ENCODE data around the gene EHMT1.

EHMT1 gene

DNA sequence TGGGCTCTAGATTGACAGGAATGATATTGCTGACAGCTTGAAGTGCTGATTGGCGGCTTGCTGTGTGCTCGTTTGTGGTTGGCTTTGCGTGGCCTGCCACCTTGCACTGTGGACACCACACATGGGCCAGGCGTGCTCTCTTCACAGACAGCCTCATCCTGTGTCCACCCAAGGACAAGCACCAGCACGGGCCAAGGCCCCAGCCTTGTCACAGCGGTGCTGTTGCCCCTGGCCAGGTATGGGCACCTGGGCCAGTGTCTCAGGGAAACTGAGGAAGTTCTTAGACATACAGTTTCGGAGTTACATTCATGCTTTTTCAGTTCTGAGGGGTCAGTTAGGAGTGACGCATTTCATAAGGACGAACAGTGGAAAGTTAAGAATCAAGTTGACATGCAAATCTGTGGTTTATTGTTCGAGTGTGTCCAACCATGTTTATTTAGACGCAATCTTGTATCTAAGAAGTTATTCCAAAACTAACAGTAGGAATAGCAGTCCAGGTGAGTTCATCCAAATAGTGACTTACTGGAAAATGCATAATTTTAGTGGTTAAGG, 125.9 kb downstream of the EHMT1 start:
- FAIRE-seq: no peak

DNA sequence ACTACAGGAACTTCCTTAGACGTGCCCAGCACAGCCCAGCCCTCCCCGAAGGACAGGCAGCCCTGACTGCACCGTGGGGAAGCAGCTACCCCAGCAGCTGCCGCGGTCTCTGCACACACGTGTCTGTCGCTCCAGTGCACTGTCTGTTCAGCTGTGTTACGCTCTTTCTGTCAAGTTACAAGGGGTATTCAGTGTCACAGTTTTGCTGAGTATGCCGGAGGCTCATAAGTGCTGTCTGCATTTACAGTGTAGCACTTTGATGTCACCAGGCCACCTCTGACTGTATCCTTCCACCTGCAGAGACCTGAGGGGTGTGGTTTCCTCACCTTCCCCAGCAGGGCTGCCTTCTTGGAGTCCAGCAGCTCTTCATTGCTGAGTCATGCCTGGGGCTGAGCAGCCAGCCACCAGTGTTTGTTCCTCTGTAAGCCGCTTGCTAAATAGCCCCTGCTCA, 126.8 kb downstream of the EHMT1 start:
- FAIRE-seq: no peak

DNA sequence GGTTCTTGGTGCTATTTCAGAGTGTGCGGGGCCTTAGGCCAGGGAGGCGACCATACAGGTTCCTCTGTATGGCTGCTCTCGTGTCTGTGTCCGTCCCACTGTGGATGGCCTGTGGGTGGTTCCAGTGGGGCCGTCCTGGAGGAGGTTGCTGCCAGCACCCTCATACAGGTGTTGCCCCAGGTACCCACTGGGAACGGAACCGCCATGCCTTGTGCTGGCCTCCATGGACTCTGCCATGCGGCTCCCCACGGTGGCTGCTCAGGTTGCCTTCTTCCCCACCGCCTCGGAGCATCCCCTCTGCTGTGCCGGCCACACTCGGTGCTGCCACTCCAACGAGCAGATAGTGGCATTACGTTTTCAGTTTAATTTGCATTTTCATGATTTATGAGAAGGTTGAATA, 129.5 kb downstream of the EHMT1 start:
- FAIRE-seq: no peak

DNA sequence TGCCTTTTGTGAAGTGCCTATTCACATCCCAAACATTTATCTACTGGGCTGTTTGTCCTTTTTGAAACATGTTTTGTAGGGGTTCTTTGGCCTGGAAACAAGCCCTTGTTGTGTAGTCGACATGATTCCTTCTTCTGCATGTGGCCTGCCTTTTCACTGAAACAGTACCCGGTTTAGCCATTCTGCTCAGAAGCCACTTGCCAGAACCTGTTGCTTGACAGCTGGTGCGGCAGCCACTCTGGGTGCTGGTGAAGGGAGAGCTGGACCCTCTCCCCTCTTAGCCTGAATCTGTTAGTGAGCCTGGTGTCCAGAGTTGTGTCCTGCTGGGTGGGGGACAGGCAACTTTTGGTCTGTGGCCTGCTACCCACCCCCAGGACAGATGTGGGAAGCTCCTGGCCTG, 129.9 kb downstream of the EHMT1 start:
- no peak for FAIRE-seq

DNA sequence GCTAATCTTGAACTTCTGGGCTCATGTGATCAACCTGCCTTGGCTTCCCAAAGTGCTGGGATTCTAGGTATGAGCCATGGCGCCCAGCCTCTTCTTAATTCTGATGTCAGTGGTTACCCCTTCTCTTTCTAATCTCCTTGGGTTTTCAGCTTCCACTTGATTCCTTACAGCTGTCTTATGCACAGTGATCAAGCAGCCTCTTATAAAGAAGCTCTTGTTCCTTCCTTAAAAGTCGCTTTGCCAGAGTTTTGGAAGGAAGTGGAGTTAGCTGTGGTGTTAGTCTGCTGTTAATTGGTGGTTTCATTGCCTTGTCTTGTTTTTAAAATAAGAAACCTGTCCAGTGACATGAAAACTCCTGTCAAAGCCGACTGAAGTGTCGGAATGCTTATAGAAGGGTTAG, 130.7 kb downstream of the EHMT1 start:
- no peak for FAIRE-seq

DNA sequence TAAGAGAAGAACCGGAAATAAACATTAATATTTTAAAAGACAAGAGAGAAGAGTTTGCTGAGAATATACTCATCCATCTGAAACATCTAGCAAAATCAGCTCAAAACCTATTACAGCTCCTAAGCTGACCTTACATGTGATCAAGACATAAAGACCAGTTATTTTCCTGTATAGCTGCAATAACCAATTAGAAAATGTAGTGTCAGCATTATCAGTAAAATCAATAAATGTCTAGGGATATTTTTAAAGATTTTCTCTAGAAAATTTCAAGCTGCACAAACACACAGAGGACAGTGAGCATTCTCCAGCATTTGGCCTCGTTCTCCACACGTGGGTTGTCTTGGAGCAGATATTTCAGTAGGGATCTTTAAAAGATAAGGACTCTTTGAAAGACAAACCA, 131.2 kb downstream of the EHMT1 start:
- FAIRE-seq: no peak

DNA sequence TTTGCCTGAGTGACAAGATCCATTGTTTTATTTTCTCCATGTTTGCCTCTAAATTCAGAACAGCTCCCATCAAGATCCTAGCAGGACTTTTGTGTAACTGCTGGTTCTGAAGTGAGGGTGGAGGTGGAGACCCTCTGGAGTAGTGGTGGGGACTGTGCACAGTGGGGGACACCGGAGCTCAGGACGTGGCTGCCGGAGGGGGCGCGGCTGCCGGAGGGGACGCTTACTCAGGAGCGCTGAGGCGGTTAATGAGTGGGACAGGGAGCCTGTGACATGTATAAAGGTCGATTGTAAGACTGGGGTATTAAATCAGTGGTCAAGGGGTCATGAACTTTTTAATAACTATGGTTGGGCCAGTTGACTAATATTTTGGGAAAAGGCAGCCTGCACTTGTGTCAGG, 131.8 kb downstream of the EHMT1 start:
- FAIRE-seq: no peak

DNA sequence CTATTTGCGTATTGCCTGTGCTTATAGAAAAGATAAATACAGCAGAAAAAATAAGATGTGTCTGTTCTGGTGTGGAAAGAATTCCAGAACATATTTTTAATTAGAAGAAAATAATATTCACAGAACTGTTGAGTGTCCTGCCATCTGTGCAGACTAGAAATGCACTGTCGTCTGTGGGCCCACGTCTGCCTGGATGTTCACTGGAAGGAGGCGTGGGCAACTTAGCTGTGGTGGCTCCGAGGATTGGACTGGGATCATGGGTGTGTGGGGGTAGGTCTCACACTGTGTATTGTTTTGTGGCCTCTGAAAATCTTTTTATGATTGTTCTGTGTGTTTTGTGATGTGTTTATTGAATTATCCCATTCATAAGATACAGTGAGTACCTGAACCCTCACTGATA, 132.8 kb downstream of the EHMT1 start:
- no peak for FAIRE-seq

DNA sequence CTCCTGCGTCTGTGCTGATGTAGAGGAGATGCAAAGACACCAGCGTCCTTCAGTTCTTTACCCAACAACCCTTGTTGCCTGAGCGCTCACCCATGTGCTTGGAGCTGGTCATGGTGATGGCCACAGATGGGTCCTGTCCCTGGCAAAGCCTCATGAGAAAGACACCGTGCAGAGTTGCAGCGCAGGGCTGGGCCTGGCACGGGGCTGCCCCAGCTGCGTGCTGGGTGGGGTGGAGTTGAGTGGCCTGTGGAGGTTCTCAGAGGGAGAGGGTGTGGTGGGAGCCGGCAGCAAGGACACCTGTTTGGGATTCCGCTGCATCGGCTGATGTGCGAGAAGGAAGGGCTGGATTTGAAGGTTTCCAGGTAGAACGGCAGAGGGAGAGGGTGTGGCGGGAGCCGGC, 133.6 kb downstream of the EHMT1 start:
- no peak for FAIRE-seq

DNA sequence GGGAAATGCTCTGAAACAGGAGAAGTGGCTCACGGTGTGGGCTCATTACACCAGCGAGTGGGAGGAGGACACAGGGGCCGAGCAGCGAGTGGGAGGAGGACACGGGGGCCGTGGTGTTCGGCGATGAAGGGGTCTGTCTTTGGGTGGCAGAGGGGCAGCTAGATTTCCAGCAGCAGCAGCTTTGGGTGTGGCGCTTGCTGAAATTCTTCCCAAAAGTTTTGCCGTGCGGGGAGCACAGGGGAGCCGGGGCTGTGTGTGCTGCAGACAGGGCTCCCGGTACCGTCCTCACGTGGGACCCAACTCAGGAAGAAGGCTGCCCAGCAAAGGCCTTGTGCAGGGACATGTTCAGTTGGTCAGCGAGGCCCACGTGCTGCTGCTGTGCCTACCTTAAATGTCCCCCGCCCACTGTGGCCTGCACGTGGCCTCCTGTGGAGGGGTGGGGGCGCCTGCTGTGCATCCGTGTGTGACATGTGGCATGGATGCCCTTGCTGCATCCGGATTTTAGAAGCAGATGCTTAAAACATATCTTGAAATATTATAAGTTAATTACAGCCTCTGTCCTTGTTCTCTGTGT, 134.5 kb downstream of the EHMT1 start:
- no peak for FAIRE-seq

DNA sequence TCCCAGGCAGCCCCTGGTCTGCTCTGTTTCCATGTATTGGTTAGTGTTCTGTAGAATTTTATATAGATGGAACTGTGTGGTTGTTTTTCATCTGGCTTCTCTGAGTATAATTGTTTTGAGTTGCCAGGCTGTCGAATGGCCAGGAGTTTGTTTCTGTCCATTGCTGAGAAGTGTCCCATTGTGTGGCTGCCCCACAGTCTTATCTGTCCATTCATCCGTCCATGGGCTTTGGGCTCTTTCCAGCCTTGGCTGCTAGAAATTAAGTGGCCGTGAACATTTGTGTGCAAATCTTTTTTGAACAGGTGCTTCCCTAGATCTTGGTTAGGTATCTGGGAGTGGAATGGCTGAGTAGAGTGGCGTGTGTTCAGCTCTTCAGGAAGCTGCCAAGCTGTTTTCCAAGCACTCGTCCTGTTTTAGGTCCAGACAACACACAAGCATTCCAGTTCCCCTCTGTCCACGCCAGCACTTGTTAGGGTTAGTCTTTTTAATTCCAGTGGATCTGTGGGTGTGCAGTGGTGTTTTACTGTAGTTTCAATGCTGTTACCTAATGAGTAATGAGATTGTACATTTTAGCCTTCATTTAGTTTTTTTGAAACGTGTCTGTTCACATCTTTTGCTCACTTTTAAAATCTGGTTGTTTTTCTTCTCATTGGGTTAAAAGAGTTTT, 136.6 kb downstream of the EHMT1 start:
- no peak for FAIRE-seq

DNA sequence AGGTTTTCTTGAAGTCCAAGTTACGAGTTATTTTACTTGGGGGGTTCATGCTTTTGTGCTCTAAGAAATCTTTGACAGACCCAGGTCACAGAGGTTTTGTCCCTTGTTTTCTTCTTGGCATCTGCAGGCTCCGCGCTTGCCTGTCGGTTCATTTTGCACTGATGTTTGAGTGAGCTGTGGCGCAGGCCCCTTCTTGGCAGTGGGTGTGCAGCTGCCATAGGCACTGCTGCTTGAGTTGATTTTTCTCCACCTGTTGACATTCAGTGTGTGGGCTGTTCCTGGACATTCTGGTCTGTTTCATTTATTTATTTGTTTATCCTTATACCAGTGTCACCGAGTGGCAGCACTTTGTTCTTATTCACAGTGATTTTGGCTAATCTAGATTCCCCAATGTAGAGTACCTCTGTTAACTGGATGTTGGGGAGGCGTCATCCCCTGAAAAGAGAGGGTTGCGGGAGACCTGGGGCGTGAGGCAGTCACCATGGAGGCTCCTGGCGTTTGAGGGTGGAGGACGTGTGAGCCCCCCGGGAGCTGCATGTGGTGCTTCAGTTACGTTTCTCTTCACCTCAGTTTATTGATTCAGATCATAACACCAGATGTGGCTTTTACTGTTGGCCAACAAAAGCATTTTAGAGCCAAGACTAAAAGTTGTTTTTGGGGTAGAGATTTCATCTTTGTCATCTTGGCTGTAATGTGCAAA, 137.4 kb downstream of the EHMT1 start:
- no peak for FAIRE-seq

DNA sequence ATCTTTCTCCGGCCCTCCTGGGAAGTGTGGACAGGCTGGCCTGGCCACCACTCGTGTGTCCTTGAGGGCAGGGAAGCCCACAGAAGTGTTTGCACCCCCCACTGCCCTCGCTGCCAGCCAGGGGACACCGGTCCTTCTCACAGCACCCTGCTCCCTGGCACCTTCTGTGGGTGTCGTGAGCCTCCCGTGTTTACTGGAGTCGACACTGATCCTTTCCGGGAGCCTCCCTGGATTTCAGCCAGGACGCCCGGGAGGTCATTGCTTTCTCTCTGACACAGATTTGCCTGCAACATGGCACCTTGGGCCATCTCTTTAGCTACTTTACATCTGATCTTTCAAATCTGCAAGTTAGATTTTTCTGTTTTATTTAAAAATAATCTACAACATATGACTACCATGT, 138.3 kb downstream of the EHMT1 start:
- FAIRE-seq: no peak

DNA sequence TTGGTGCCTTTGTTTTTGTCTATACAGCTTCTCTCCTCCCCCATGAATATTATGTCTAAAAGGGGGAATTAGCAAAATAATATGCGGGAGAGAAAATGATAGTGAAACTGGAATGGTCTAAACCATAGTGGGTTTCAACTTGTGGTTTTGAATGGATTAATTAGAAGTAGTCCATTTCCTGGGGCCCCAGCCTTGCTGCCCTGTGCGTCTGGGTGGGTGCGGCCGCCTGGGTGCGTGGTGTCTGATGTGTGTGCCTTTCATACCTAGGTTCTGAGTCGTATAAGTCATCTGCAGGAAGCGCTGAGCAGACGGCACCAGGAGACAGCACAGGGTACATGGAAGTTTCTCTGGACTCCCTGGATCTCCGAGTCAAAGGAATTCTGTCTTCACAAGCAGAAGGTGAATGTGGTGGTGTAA, 138.8 kb downstream of the EHMT1 start:
- FAIRE-seq: no peak

DNA sequence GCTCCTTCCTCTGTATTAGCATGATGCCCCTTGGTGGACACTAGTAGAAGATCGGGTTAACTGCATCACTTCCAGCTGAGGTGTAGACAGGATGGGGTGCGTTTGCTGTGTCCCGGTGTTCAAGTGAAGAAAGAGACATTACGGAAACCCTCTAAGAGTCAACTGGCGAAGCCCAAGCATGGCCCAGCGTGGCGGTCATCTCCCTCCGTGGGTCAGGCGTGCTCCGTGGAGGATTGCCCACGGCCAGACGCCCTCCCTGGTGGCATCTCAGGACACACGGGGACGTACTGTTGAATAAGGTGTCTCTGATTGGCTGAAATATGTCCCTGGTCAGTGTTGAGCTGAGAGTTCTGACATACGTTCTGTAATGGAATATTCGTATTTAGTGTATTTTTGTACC, 139.3 kb downstream of the EHMT1 start:
- FAIRE-seq: no peak

DNA sequence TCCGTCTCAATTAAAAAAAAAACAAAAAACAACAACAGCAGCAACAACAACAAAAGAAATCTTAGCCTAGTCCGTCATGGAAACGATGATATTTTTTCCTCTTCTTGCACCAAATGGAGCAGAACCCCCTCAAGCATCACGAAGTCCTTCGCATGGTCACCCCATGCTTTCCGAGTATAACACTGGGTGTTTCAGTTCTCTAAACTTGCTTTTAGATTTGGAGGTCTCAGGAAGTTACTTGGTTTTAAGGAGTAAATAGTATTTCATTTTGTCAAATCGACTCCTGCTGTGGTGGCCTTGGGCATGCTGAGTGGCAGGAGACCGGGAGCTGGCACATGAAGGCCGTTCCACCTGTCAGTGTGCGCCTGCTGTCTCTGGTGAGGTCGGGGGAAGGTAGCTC, 140.3 kb downstream of the EHMT1 start:
- no peak for FAIRE-seq

DNA sequence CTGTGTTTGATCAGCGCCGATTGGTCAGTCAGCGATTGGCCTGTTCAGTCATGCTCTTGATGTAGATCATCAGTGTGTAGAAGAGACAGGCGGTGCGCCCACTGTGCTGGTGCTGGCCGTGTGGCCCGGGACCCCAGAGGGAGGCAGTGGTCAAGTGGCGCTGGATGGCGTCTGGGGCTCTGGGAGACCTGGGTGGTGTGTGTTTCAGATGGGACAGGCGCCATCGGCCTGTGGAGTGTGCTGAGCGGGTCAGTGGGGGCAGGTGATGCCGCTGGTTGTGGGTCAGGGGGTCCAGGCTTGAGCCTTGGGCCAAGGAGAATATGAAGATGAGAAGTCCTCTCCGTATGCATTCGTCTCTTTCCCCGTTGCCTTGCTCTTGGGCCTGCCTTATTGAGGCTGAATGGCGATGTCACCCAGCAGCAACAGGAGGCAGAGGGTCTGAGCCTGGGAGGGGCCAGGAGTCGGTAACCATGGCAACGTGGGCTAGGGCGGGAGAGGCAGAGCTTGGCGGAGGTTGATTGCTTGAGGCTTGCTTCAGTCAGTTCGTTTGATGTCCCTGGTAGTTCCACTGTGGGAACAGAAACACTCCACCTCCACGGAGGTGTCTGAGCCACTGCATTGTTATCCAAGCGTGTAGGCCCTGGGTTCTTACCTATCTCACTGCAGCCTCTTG, 141.0 kb downstream of the EHMT1 start:
- FAIRE-seq: no peak

DNA sequence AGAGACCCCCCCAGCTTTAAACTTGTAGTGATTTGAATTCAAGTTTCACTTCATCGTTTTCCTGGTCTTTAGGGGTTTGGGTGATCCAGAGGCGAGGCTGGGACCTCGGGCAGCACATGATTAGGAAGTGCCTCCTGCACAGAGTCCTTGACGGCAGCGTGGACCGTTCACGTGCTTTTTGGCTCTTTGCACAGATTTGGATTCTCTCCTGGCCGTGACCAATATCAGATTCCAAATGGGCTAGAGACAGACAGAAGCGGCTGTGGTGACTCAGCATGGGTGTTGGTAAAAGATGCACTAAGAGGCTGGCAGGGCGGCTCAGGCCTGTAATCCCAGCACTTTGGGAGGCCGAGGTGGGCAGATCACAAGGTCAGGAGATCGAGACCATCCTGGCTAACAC, 141.6 kb downstream of the EHMT1 start:
- FAIRE-seq: no peak

DNA sequence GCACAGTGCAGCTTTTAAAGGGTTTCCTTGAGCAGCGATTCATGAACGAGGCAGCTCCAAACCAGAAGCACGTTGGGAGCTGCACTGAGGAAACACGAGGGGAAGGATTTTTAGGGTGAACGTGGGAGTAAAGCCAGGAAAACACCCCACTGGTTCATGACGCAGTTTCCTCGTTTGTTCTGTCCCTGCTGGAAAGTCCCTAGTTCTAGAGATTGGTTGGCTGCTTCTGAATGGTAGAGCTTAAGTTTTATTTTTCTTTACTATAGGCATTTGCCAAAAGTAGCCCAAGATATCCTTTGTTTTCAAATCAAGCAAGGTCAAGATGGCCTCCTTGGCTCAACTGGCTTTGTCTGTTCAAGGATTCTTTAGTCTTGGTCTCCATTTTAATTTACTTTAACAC, 142.2 kb downstream of the EHMT1 start:
- FAIRE-seq: no peak

DNA sequence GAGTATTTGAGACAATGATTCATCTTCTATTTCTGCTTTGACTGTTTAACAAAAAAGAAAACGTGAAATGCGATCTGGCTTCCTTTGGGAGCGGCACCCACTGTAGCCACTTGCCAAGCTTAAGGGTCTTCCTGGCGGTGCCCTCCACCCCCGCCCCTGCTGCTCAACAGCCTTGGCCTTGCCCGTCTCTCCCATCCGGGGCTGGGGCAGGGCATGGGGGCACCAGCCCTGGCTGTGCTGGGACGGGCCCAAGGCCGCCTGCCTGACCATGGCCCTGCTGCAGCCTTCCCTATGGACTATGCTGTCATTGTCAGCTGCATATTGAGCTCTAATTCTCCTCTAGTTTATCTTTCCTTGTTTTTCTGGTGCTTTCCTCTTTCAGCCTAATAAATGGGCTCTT, 143.0 kb downstream of the EHMT1 start:
- no peak for FAIRE-seq

DNA sequence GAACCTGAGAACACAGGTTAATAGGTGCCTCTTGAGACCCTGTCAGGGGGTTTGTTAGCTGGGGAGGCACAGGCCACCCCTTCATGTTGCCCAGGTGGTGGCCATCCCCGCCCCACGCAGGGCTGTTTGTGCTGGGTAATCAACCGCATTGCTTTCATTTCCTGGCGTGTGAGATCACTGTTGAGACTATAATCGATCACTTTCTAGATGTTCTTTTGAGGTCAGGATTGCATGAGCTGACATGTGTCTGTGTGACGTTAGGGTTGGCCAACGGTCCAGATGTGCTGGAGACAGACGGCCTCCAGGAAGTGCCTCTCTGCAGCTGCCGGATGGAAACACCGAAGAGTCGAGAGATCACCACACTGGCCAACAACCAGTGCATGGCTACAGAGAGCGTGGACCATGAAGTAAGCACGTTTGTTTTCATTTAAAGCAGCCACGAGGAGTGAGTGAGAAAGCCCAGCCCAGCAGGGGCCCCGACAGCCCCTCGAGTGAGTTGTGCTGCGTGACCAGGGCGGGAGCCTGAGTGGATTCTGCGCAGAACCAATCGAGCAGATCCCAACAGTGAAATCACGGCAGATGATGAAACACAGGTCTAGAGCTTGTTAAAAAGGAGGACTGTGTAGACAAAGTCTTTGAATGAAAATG, 143.7 kb downstream of the EHMT1 start:
- FAIRE-seq: no peak

DNA sequence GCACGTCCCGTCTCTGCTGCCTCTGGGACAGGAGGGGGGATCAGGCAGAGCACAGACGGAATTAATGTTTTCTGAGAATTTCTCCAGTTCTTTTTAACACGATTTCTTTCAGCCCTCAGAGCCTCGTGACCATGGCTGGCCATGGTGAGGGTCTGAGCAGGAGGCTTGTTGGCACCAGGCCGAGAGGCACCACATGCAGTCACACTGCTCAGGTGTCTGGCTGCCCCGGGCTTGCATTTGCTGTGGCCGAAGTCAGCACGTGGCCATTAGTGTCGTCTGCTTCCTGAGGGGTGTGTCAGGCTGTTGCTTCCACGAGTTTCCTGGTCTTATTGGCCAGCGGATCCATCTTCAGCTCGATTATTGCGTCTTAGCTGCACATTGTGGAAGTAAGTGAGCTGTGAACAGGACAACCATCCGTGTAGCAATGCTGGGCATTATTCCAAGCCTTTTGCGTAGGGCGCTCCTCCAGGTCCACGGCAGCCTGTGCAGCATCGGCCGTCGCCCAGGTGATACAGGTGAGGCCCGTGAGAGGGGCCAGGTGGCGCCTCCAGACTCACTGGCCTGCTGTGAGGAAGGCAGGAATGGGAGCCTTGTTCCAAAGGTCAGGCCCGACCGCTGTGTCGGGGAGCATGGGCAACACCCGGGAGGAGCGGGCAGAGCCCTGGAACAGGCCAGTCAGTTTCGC, 144.6 kb downstream of the EHMT1 start:
- no peak for FAIRE-seq
